Activated T-cell treated with anti-CD3 and anti-CD28 coated beads, Interleukin-2, amount 50 U/mL, for 72 hours (primary cell): ENCODE results near the gene SEZ6L. TPM values are rescaled to one million over a fixed set of nuclear protein-coding genes. Genes with fewer than 3 reads are reported as not detected.

Experiments used
- ATAC-seq, 2 donors: fragments of 150-1000 bp; cut with Tn5 transposase; replicated peaks in 1 of 2; 2 replicates each; pipeline ENCODE4 v1.10.0; 2021; ENCODE audit warnings: moderate library complexity in 2 of 2, mild to moderate bottlenecking in 1 of 2
- DNase-seq, 2 donors: peaks; one replicate each; pipeline ENCODE4 v3.0.0; 2021 to 2022; ENCODE audit warnings: mixed read lengths in 1 of 2
- H3K27ac Mint-ChIP-seq: one replicate; pipeline ENCODE4 v1.8.0; 2022; ENCODE audit warnings: mild to moderate bottlenecking, moderate library complexity, mixed read lengths
- H3K27me3 Mint-ChIP-seq: one replicate; pipeline ENCODE4 v1.8.0; 2022; ENCODE audit warnings: low read depth, mixed read lengths
- H3K36me3 Mint-ChIP-seq, 2 donors: one replicate each; pipeline ENCODE4 v1.8.0; 2022; ENCODE audit warnings: mixed read lengths in 2 of 2, mild to moderate bottlenecking in 1 of 2; ENCODE audit not compliant: insufficient read depth in 2 of 2
- H3K4me1 Mint-ChIP-seq: one replicate; pipeline ENCODE4 v1.8.0; 2022; ENCODE audit warnings: low read depth, mixed read lengths
- H3K4me3 Mint-ChIP-seq, 2 donors: one replicate each; pipeline ENCODE4 v1.8.0; 2022; ENCODE audit warnings: mild to moderate bottlenecking in 2 of 2, mixed read lengths in 2 of 2, moderate library complexity in 2 of 2
- H3K9me3 Mint-ChIP-seq, 2 donors: one replicate each; pipeline ENCODE4 v1.8.0; 2022; ENCODE audit warnings: mixed read lengths in 2 of 2
- total RNA-seq, 2 donors: library from RNA; stranded (reverse); gene quantifications; one replicate each; pipeline ENCODE4 v1.2.3, GENCODE V29; 2022

The SEZ6L gene
- total RNA-seq, 2 donors from 2014 or later = 0.05 TPM; not detected in 1

GRCh38 chr22:26269572-26269971 is 100.3 kb downstream of the SEZ6L start:
- Mint-ChIP-seq H3K27me3 (peaks cover 7% of the 10 kb centered on the region), H3K36me3 (no peaks in the 10 kb centered on the region), H3K4me1 (no peaks in the 10 kb centered on the region), H3K9me3 (no peaks in the 10 kb centered on the region), H3K27ac (no peak overlapping the region), H3K4me3 (no peak overlapping the region)
- no peak for ATAC-seq
- DNase-seq = no peak

- Mint-ChIP-seq H3K4me3 (no peak overlapping the region), H3K9me3 (no peaks in the 10 kb centered on the region), H3K27ac (no peak overlapping the region), H3K36me3 (no peaks in the 10 kb centered on the region), H3K27me3 (peaks cover 7% of the 10 kb centered on the region), H3K4me1 (no peaks in the 10 kb centered on the region)
- DNase-seq (no peak), ATAC-seq (no peak)
Measured at GRCh38 chr22:26271427-26271826, 102.2 kb downstream of the SEZ6L start.

GRCh38 chr22:26273011-26273675 is 103.9 kb downstream of the SEZ6L start:
- H3K4me3 Mint-ChIP-seq = no peak overlapping the region
- no peaks in the 10 kb centered on the region for H3K4me1 Mint-ChIP-seq
- DNase-seq = no peak
- no peak for ATAC-seq
- H3K27me3 Mint-ChIP-seq = peaks cover 7% of the 10 kb centered on the region
- H3K9me3 Mint-ChIP-seq = no peaks in the 10 kb centered on the region
- H3K36me3 Mint-ChIP-seq = no peaks in the 10 kb centered on the region
- H3K27ac Mint-ChIP-seq = no peak overlapping the region

- peaks cover 13% of the 10 kb centered on the region for H3K27me3 Mint-ChIP-seq
- no peak for DNase-seq
- H3K27ac Mint-ChIP-seq = no peak overlapping the region
Measured at GRCh38 chr22:26276529-26277160, 107.4 kb downstream of the SEZ6L start.

GRCh38 chr22:26281941-26282340 is 112.7 kb downstream of the SEZ6L start:
- H3K4me3 Mint-ChIP-seq = no peak overlapping the region
- no peaks in the 10 kb centered on the region for H3K4me1 Mint-ChIP-seq
- H3K27me3 Mint-ChIP-seq = peaks cover 15% of the 10 kb centered on the region
- no peaks in the 10 kb centered on the region for H3K9me3 Mint-ChIP-seq
- no peak for DNase-seq
- H3K27ac Mint-ChIP-seq = no peak overlapping the region
- no peak for ATAC-seq
- H3K36me3 Mint-ChIP-seq = no peaks in the 10 kb centered on the region

More at GRCh38 chr22:26276529-26277160, 107.4 kb downstream of the SEZ6L start:
- H3K9me3 Mint-ChIP-seq = no peaks in the 10 kb centered on the region
- no peaks in the 10 kb centered on the region for H3K4me1 Mint-ChIP-seq
- ATAC-seq = no peak
- H3K36me3 Mint-ChIP-seq = no peaks in the 10 kb centered on the region
- no peak overlapping the region for H3K4me3 Mint-ChIP-seq

- H3K4me1 Mint-ChIP-seq = no peaks in the 10 kb centered on the region
- no peaks in the 10 kb centered on the region for H3K9me3 Mint-ChIP-seq
- H3K36me3 Mint-ChIP-seq = no peaks in the 10 kb centered on the region
- ATAC-seq (no peak), DNase-seq (no peak)
- H3K27ac Mint-ChIP-seq = no peak overlapping the region
- H3K4me3 Mint-ChIP-seq = no peak overlapping the region
- H3K27me3 Mint-ChIP-seq = peaks cover 14% of the 10 kb centered on the region
Measured at GRCh38 chr22:26283330-26283729, 114.1 kb downstream of the SEZ6L start.

GRCh38 chr22:26285632-26286031 is 116.4 kb downstream of the SEZ6L start:
- H3K36me3 Mint-ChIP-seq = no peaks in the 10 kb centered on the region
- no peak overlapping the region for H3K27ac Mint-ChIP-seq
- DNase-seq = no peak
- no peaks in the 10 kb centered on the region for H3K9me3 Mint-ChIP-seq
- ATAC-seq = no peak
- H3K4me1 Mint-ChIP-seq = no peaks in the 10 kb centered on the region
- H3K27me3 Mint-ChIP-seq = peaks cover 9% of the 10 kb centered on the region
- H3K4me3 Mint-ChIP-seq = no peak overlapping the region

GRCh38 chr22:26286091-26286820 is 117.0 kb downstream of the SEZ6L start:
- DNase-seq (no peak), ATAC-seq (no peak)
- no peaks in the 10 kb centered on the region for H3K4me1 Mint-ChIP-seq
- no peak overlapping the region for H3K4me3 Mint-ChIP-seq
- H3K36me3 Mint-ChIP-seq = no peaks in the 10 kb centered on the region
- no peak overlapping the region for H3K27ac Mint-ChIP-seq
- no peaks in the 10 kb centered on the region for H3K9me3 Mint-ChIP-seq
- H3K27me3 Mint-ChIP-seq = peaks cover 9% of the 10 kb centered on the region

GRCh38 chr22:26287382-26288225 is 118.3 kb downstream of the SEZ6L start:
- H3K27me3 Mint-ChIP-seq = peaks cover 9% of the 10 kb centered on the region
- no peak overlapping the region for H3K4me3 Mint-ChIP-seq
- H3K27ac Mint-ChIP-seq = no peak overlapping the region
- H3K36me3 Mint-ChIP-seq = no peaks in the 10 kb centered on the region
- ATAC-seq (no peak), DNase-seq (no peak)
- no peaks in the 10 kb centered on the region for H3K4me1 Mint-ChIP-seq
- no peaks in the 10 kb centered on the region for H3K9me3 Mint-ChIP-seq

GRCh38 chr22:26289611-26290101 is 120.4 kb downstream of the SEZ6L start:
- Mint-ChIP-seq H3K27ac (no peak overlapping the region), H3K27me3 (peaks cover 9% of the 10 kb centered on the region), H3K4me1 (peaks cover 8% of the 10 kb centered on the region), H3K4me3 (no peak overlapping the region), H3K9me3 (peaks cover 1 to 2% of the 10 kb centered on the region in 2 donors), H3K36me3 (no peaks in the 10 kb centered on the region)
- DNase-seq = no peak
- ATAC-seq = no peak

GRCh38 chr22:26291940-26292666 is 122.8 kb downstream of the SEZ6L start:
- ATAC-seq = no peak
- DNase-seq = no peak
- no peaks in the 10 kb centered on the region for H3K27me3 Mint-ChIP-seq
- H3K36me3 Mint-ChIP-seq = no peaks in the 10 kb centered on the region
- peaks cover 1 to 2% of the 10 kb centered on the region in 2 donors for H3K9me3 Mint-ChIP-seq
- no peak overlapping the region for H3K4me3 Mint-ChIP-seq
- peaks cover 20% of the 10 kb centered on the region for H3K4me1 Mint-ChIP-seq
- no peak overlapping the region for H3K27ac Mint-ChIP-seq

GRCh38 chr22:26292667-26292995 is 123.4 kb downstream of the SEZ6L start:
- no peak overlapping the region for H3K27ac Mint-ChIP-seq
- DNase-seq (no peak), ATAC-seq (no peak)
- no peaks in the 10 kb centered on the region for H3K27me3 Mint-ChIP-seq
- peaks cover 20% of the 10 kb centered on the region for H3K4me1 Mint-ChIP-seq
- H3K4me3 Mint-ChIP-seq = no peak overlapping the region
- H3K9me3 Mint-ChIP-seq = peaks cover 1 to 2% of the 10 kb centered on the region in 2 donors
- H3K36me3 Mint-ChIP-seq = no peaks in the 10 kb centered on the region
